ENCODE data around the gene TRERF1. TPM values are rescaled to one million over a fixed set of nuclear protein-coding genes. Genes with fewer than 3 reads are reported as not detected.

TRERF1 gene
- total RNA-seq, 5 donors from 2014 or later (not counting 1 experiment from before 2014, with no cell fraction given): 20.5 to 52.2 (median 25.6) TPM

- POLR2A ChIA-PET: interaction anchor here in 1 of 2 donors (1.0 kb wide), 1 partner anchor 88 kb away, joined by 3 read pairs; no protein-coding TSS in a partner anchor
- Histone ChIP-seq H3K4me3 (ENCODE audit: control insufficient read depth in 1 of 2, extremely low read depth in 1 of 2, low read length in 1 of 2) (no peak overlapping the region), H3K27me3 (replicated peaks in 1 of 2; ENCODE audit: control insufficient read depth in 2 of 2, extremely low read depth in 1 of 2, insufficient read depth in 2 of 2, low read length in 1 of 2) (no peaks in the 10 kb centered on the region), H3K9me3 (no peaks in the 10 kb centered on the region), H3K36me3 (ENCODE audit: control insufficient read depth in 2 of 2, extremely low read depth in 1 of 2, insufficient read depth in 1 of 2, low read length in 1 of 2) (peaks cover 0 to 3% of the 10 kb centered on the region in 2 donors), H3K4me1 (ENCODE audit: control insufficient read depth in 1 of 2, extremely low read depth in 1 of 2, insufficient read depth in 2 of 2, low read length in 2 of 2) (peaks cover 20 to 65% of the 10 kb centered on the region in 2 experiments), H3K27ac (ENCODE audit: low read length) (no peak overlapping the region)
- CTCF ChIA-PET: no interaction called here
- Mint-ChIP-seq H3K36me3 (peaks cover 16% of the 10 kb centered on the region), H3K4me1 (peaks cover 76 to 89% (median 81%) of the 10 kb centered on the region in 3 donors), H3K4me3 (no peak overlapping the region), H3K27me3 (no peaks in the 10 kb centered on the region), H3K9me3 (no peaks in the 10 kb centered on the region), H3K27ac (peak overlapping the region; percentile 25 to 83)
- no peak for ATAC-seq (replicated peaks in 1 of 4)
- 54% methylated on average over 5 of the region's 6 CpGs for WGBS (ENCODE audit: insufficient coverage)
- no peak for DNase-seq
These were observed 68.1 kb downstream of the TRERF1 start for GRCh38 chr6:42383421-42384205.

- Mint-ChIP-seq H3K36me3 (peaks cover 16% of the 10 kb centered on the region), H3K4me1 (peaks cover 74 to 87% (median 78%) of the 10 kb centered on the region in 3 donors), H3K4me3 (no peak overlapping the region), H3K27ac (peak overlapping the region in 1 of 2 donors; percentile 36), H3K27me3 (no peaks in the 10 kb centered on the region), H3K9me3 (no peaks in the 10 kb centered on the region)
- Histone ChIP-seq H3K9me3 (no peaks in the 10 kb centered on the region), H3K27me3 (replicated peaks in 1 of 2; ENCODE audit: control insufficient read depth in 2 of 2, extremely low read depth in 1 of 2, insufficient read depth in 2 of 2, low read length in 1 of 2) (no peaks in the 10 kb centered on the region), H3K36me3 (ENCODE audit: control insufficient read depth in 2 of 2, extremely low read depth in 1 of 2, insufficient read depth in 1 of 2, low read length in 1 of 2) (peaks cover 0 to 3% of the 10 kb centered on the region in 2 donors), H3K4me3 (ENCODE audit: control insufficient read depth in 1 of 2, extremely low read depth in 1 of 2, low read length in 1 of 2) (no peak overlapping the region), H3K27ac (ENCODE audit: low read length) (no peak overlapping the region), H3K4me1 (ENCODE audit: control insufficient read depth in 1 of 2, extremely low read depth in 1 of 2, insufficient read depth in 2 of 2, low read length in 2 of 2) (peaks cover 12 to 59% of the 10 kb centered on the region in 2 experiments)
- no peak for DNase-seq
- CTCF ChIA-PET: interaction anchor here (0.6 to 1.0 kb wide), 2 partner anchors 59 to 64 kb away, joined by 3 read pairs; no protein-coding TSS in a partner anchor
- WGBS (ENCODE audit: insufficient coverage): 100% methylated on average over 3 of the region's 3 CpGs
- POLR2A ChIA-PET: interaction anchor here in 1 of 2 donors (1.1 kb wide), 1 partner anchor 10 kb away, joined by 3 read pairs; no protein-coding TSS in a partner anchor
- ATAC-seq (replicated peaks in 1 of 4): no peak
These were observed 69.9 kb downstream of the TRERF1 start for GRCh38 chr6:42381850-42382249.

- DNase-seq (no peak), ATAC-seq (replicated peaks in 1 of 4) (no peak)
- Mint-ChIP-seq H3K4me3 (no peak overlapping the region), H3K27ac (peak overlapping the region; percentile 59 to 78), H3K9me3 (no peaks in the 10 kb centered on the region), H3K4me1 (peaks cover 72 to 80% (median 73%) of the 10 kb centered on the region in 3 donors), H3K27me3 (no peaks in the 10 kb centered on the region), H3K36me3 (peaks cover 21% of the 10 kb centered on the region)
- H3K27ac ChIP-seq (ENCODE audit: low read length): no peak overlapping the region
- peaks cover 6 to 48% of the 10 kb centered on the region in 2 experiments for H3K4me1 ChIP-seq (ENCODE audit: control insufficient read depth in 1 of 2, extremely low read depth in 1 of 2, insufficient read depth in 2 of 2, low read length in 2 of 2)
- WGBS (ENCODE audit: insufficient coverage): 60% methylated on average over 2 of the region's 4 CpGs
- H3K9me3 ChIP-seq: no peaks in the 10 kb centered on the region
- ChIA-PET POLR2A (interaction anchor here in 1 of 2 donors (0.8 kb wide), 1 partner anchor 11 kb away, joined by 3 read pairs; no protein-coding TSS in a partner anchor), CTCF (no interaction called here)
- no peaks in the 10 kb centered on the region for H3K27me3 ChIP-seq (replicated peaks in 1 of 2; ENCODE audit: control insufficient read depth in 2 of 2, extremely low read depth in 1 of 2, insufficient read depth in 2 of 2, low read length in 1 of 2)
- H3K4me3 ChIP-seq (ENCODE audit: control insufficient read depth in 1 of 2, extremely low read depth in 1 of 2, low read length in 1 of 2): no peak overlapping the region
- H3K36me3 ChIP-seq (ENCODE audit: control insufficient read depth in 2 of 2, extremely low read depth in 1 of 2, insufficient read depth in 1 of 2, low read length in 1 of 2): peaks cover 0 to 3% of the 10 kb centered on the region in 2 donors
These were observed 71.3 kb downstream of the TRERF1 start for GRCh38 chr6:42380228-42380979.

GRCh38 chr6:42378536-42378935 is 73.2 kb downstream of the TRERF1 start:
- Mint-ChIP-seq H3K36me3 (peaks cover 19% of the 10 kb centered on the region), H3K27me3 (no peaks in the 10 kb centered on the region), H3K9me3 (no peaks in the 10 kb centered on the region), H3K4me1 (peaks cover 73 to 76% (median 75%) of the 10 kb centered on the region in 3 donors), H3K27ac (peak overlapping the region; percentile 88 to 95), H3K4me3 (peak overlapping the region; percentile 44 to 52 (median 50))
- POLR2A ChIA-PET: interaction anchor here in 1 of 2 donors (0.7 to 1.1 kb wide), 3 partner anchors 11 to 167 kb away, joined by 3 to 5 read pairs (median 3); no protein-coding TSS in a partner anchor
- Histone ChIP-seq H3K9me3 (no peaks in the 10 kb centered on the region), H3K4me1 (ENCODE audit: control insufficient read depth in 1 of 2, extremely low read depth in 1 of 2, insufficient read depth in 2 of 2, low read length in 2 of 2) (peaks cover 10 to 64% of the 10 kb centered on the region in 2 experiments), H3K27ac (ENCODE audit: low read length) (peak overlapping the region; percentile 36), H3K4me3 (ENCODE audit: control insufficient read depth in 1 of 2, extremely low read depth in 1 of 2, low read length in 1 of 2) (peak overlapping the region in 1 of 2 donors; percentile 15), H3K27me3 (replicated peaks in 1 of 2; ENCODE audit: control insufficient read depth in 2 of 2, extremely low read depth in 1 of 2, insufficient read depth in 2 of 2, low read length in 1 of 2) (no peaks in the 10 kb centered on the region), H3K36me3 (ENCODE audit: control insufficient read depth in 2 of 2, extremely low read depth in 1 of 2, insufficient read depth in 1 of 2, low read length in 1 of 2) (peaks cover 0 to 3% of the 10 kb centered on the region in 2 donors)
- CTCF ChIA-PET: interaction anchor here in 1 of 2 donors (0.5 to 1.7 kb wide), 5 partner anchors 10 to 368 kb away, joined by 3 to 8 read pairs (median 3); partner anchors contain the start of gene TBCC
- no peak for DNase-seq
- WGBS (ENCODE audit: insufficient coverage): no CpG with 5 or more reads among the region's 3 CpGs
- peak in 1 of 4 experiments; percentile 6 for ATAC-seq (replicated peaks in 1 of 4)

- Mint-ChIP-seq H3K4me1 (peaks cover 71 to 74% (median 73%) of the 10 kb centered on the region in 3 donors), H3K4me3 (peak overlapping the region; percentile 44 to 52 (median 50)), H3K27ac (peak overlapping the region; percentile 88 to 95), H3K36me3 (peaks cover 15% of the 10 kb centered on the region), H3K27me3 (no peaks in the 10 kb centered on the region), H3K9me3 (no peaks in the 10 kb centered on the region)
- H3K36me3 ChIP-seq (ENCODE audit: control insufficient read depth in 2 of 2, extremely low read depth in 1 of 2, insufficient read depth in 1 of 2, low read length in 1 of 2): peaks cover 0 to 3% of the 10 kb centered on the region in 2 donors
- CTCF ChIA-PET: interaction anchor here in 1 of 2 donors (0.5 to 1.7 kb wide), 6 partner anchors 10 to 507 kb away, joined by 3 to 7 read pairs (median 3); no protein-coding TSS in a partner anchor
- H3K4me1 ChIP-seq (ENCODE audit: control insufficient read depth in 1 of 2, extremely low read depth in 1 of 2, insufficient read depth in 2 of 2, low read length in 2 of 2): peaks cover 10 to 64% of the 10 kb centered on the region in 2 experiments
- no CpG with 5 or more reads among the region's 5 CpGs for WGBS (ENCODE audit: insufficient coverage)
- no peaks in the 10 kb centered on the region for H3K9me3 ChIP-seq
- peak overlapping the region in 1 of 2 donors; percentile 15 for H3K4me3 ChIP-seq (ENCODE audit: control insufficient read depth in 1 of 2, extremely low read depth in 1 of 2, low read length in 1 of 2)
- DNase-seq: peak in 3 of 35 experiments; percentile 16 to 61 (median 16)
- no peaks in the 10 kb centered on the region for H3K27me3 ChIP-seq (replicated peaks in 1 of 2; ENCODE audit: control insufficient read depth in 2 of 2, extremely low read depth in 1 of 2, insufficient read depth in 2 of 2, low read length in 1 of 2)
- POLR2A ChIA-PET: interaction anchor here (0.6 to 1.1 kb wide), 4 partner anchors 12 to 483 kb away, joined by 3 to 5 read pairs (median 3); no protein-coding TSS in a partner anchor
- peak; percentile 69 to 84 (median 74) for ATAC-seq (replicated peaks in 1 of 4)
- peak overlapping the region; percentile 58 for H3K27ac ChIP-seq (ENCODE audit: low read length)
These were observed 73.6 kb downstream of the TRERF1 start for GRCh38 chr6:42378125-42378524.
